MM.1S (cell line): ENCODE results near the gene CD109.

ENCODE experiments used
- DNase-seq: peaks from one replicate; pipeline ENCODE4 v3.0.0-alpha.2; 2015
- H2AFZ ChIP-seq: fragments of 300-600 bp; sonication (generic); 2 replicates; pipeline ENCODE4 v1.6.0; 2016; ENCODE audit warnings: antibody characterized with exemption, low read length
- H3F3A ChIP-seq: fragments of 300-600 bp; sonication (generic); 2 replicates; pipeline ENCODE4 v1.6.1; 2016; ENCODE audit warnings: mild to moderate bottlenecking, antibody characterized with exemption, low read length, moderate library complexity, mixed read lengths; ENCODE audit not compliant: insufficient read depth
- H3K27ac ChIP-seq: fragments of 300-600 bp; sonication (generic); 2 replicates; pipeline ENCODE4 v1.5.1; 2016; ENCODE audit warnings: mild to moderate bottlenecking, low read length
- H3K27me3 ChIP-seq: fragments of 300-600 bp; sonication (generic); replicated peaks from 2 replicates; pipeline ENCODE4 v1.6.0; 2016; ENCODE audit warnings: low read length; ENCODE audit not compliant: insufficient read depth
- H3K36me3 ChIP-seq: fragments of 300-600 bp; sonication (generic); replicated peaks from 2 replicates; pipeline ENCODE4 v1.6.1; 2016; ENCODE audit warnings: mild to moderate bottlenecking, low read length, mixed read lengths; ENCODE audit not compliant: insufficient read depth
- H3K4me1 ChIP-seq: fragments of 300-600 bp; sonication (generic); 2 replicates; pipeline ENCODE4 v1.6.1; 2016; ENCODE audit warnings: low read length, mixed read lengths
- H3K4me2 ChIP-seq: fragments of 300-600 bp; sonication (generic); 2 replicates; pipeline ENCODE4 v1.6.0; 2016; ENCODE audit warnings: low read depth, low read length
- H3K4me3 ChIP-seq: fragments of 300-600 bp; sonication (generic); 2 replicates; pipeline ENCODE4 v1.5.1; 2016; ENCODE audit warnings: low read length, mixed read lengths
- H3K79me2 ChIP-seq: fragments of 300-600 bp; sonication (generic); 2 replicates; pipeline ENCODE4 v1.6.1; 2016; ENCODE audit warnings: mixed run types, low read length, mixed read lengths
- H3K9ac ChIP-seq: fragments of 300-600 bp; sonication (generic); 2 replicates; pipeline ENCODE4 v1.6.1; 2016; ENCODE audit warnings: low read length, mixed read lengths
- H3K9me2 ChIP-seq: fragments of 300-600 bp; sonication (generic); replicated peaks from 2 replicates; pipeline ENCODE4 v1.6.1; 2016; ENCODE audit warnings: mild to moderate bottlenecking, low read length, mixed read lengths; ENCODE audit not compliant: insufficient read depth
- H3K9me3 ChIP-seq: fragments of 300-600 bp; sonication (generic); replicated peaks from 2 replicates; pipeline ENCODE4 v1.6.1; 2016; ENCODE audit warnings: mild to moderate bottlenecking, low read length, mixed read lengths; ENCODE audit not compliant: insufficient read depth
- H4K20me1 ChIP-seq: fragments of 300-600 bp; sonication (generic); 2 replicates; pipeline ENCODE4 v1.6.1; 2016; ENCODE audit warnings: mild to moderate bottlenecking, low read length, moderate library complexity, mixed read lengths; ENCODE audit not compliant: insufficient read depth
- CTCF ChIP-seq: fragments of 300-600 bp; sonication (generic); IDR thresholded peaks from 2 replicates; pipeline ENCODE4 v1.5.1; 2016; ENCODE audit warnings: antibody characterized with exemption, low read length, mixed read lengths
- EZH2 ChIP-seq: fragments of 300-600 bp; sonication (generic); optimal IDR thresholded peaks from 2 replicates; pipeline ENCODE3; 2017; ENCODE audit warnings: low read depth, mild to moderate bottlenecking, antibody characterized with exemption, low read length, mixed read lengths
- EZH2phosphoT487 ChIP-seq: fragments of 300-600 bp; sonication (generic); IDR thresholded peaks from 2 replicates; pipeline ENCODE4 v1.6.1; 2018; ENCODE audit warnings: antibody characterized with exemption, low read length

CD109 gene

GRCh38 chr6:73870907-73871306 is 174.9 kb downstream of the CD109 start:
- no peak overlapping the region for H3K4me3 ChIP-seq
- no peak overlapping the region for H3K27ac ChIP-seq
- no peak overlapping the region for H2AFZ ChIP-seq
- no peak overlapping the region for H3K9ac ChIP-seq
- no peaks in the 10 kb centered on the region for H3F3A ChIP-seq
- no peaks in the 10 kb centered on the region for H3K4me1 ChIP-seq
- no peaks in the 10 kb centered on the region for H3K9me2 ChIP-seq
- no peaks in the 10 kb centered on the region for H3K9me3 ChIP-seq
- H3K4me2 ChIP-seq, result no peak overlapping the region
- no peaks in the 10 kb centered on the region for H4K20me1 ChIP-seq
- no peak for TF ChIP-seq EZH2
- TF ChIP-seq CTCF, result no peak
- no peak for TF ChIP-seq EZH2phosphoT487
- no peak for DNase-seq
- H3K79me2 ChIP-seq, result no peaks in the 10 kb centered on the region
- no peaks in the 10 kb centered on the region for H3K36me3 ChIP-seq
- no peaks in the 10 kb centered on the region for H3K27me3 ChIP-seq

GRCh38 chr6:73873081-73873480 is 177.1 kb downstream of the CD109 start:
- DNase-seq, result no peak
- Histone ChIP-seq H3K27ac (no peak overlapping the region), H3K9ac (no peak overlapping the region), H3K4me1 (no peaks in the 10 kb centered on the region), H3K4me2 (no peak overlapping the region), H3K4me3 (no peak overlapping the region), H3K9me2 (no peaks in the 10 kb centered on the region), H3K9me3 (no peaks in the 10 kb centered on the region), H3K79me2 (no peaks in the 10 kb centered on the region), H3K36me3 (no peaks in the 10 kb centered on the region), H3F3A (no peaks in the 10 kb centered on the region), H4K20me1 (no peaks in the 10 kb centered on the region), H2AFZ (no peak overlapping the region), H3K27me3 (no peaks in the 10 kb centered on the region)
- no peak for TF ChIP-seq EZH2phosphoT487
- no peak for TF ChIP-seq CTCF
- no peak for TF ChIP-seq EZH2
